Colonic mucosa (tissue), 4 donors: ENCODE measurements around the gene PIR. TPM values are rescaled to one million over a fixed set of nuclear protein-coding genes. Genes with fewer than 3 reads are reported as not detected.

Experiments
- DNase-seq: peaks from one replicate; pipeline ENCODE4 v3.0.0-alpha.2; 2020
- H3K27ac ChIP-seq: fragments of 200-600 bp; one replicate; pipeline ENCODE4 v1.8.0; 2021
- H3K27me3 ChIP-seq: fragments of 200-600 bp; one replicate; pipeline ENCODE4 v1.8.0; 2021
- H3K36me3 ChIP-seq: fragments of 200-600 bp; one replicate; pipeline ENCODE4 v1.8.0; 2021
- H3K4me1 ChIP-seq: fragments of 200-600 bp; one replicate; pipeline ENCODE4 v1.8.0; 2021; ENCODE audit warnings: mild to moderate bottlenecking
- H3K4me3 ChIP-seq: fragments of 200-600 bp; one replicate; pipeline ENCODE4 v1.8.0; 2021
- H3K9ac ChIP-seq, 2 donors: one replicate each; pipeline ENCODE4 v1.7.0; 2013; ENCODE audit warnings: control low read depth in 2 of 2, low read depth in 2 of 2, low read length in 2 of 2
- H3K9me3 ChIP-seq: fragments of 200-600 bp; one replicate; pipeline ENCODE4 v1.8.0; 2021
- intact Hi-C: fragments of 100-400 bp; cut with DNase I; formaldehyde crosslinking; loops from one replicate; pipeline ENCODE4 v1.14.1; 2022
- total RNA-seq, 2 donors: library from RNA; stranded (reverse); fragmentation: NEBNext Ultra II Directional in 1 of 2; extraction: Animal tissue kit (Norgen Biotek cat#: 25700) in 1 of 2; gene quantifications; one replicate each; pipeline ENCODE4 v1.2.1, GENCODE V29; 2021
- TF ChIP-seq, protein P1 (sequence below): fragments of 200-600 bp; IDR thresholded peaks from one replicate; pipeline ENCODE4 v1.8.0; 2022; ENCODE audit warnings: antibody characterized with exemption, mild to moderate bottlenecking
- donor health status: healthy.
- donor health status: DM: no; HTN: no; CAD: no.
- donor health status: DM: no; HTN: no; CAD: no.

Gene PIR
- total RNA-seq, 2 donors from 2014 or later, result 10.3 to 20.6 TPM

DNA sequence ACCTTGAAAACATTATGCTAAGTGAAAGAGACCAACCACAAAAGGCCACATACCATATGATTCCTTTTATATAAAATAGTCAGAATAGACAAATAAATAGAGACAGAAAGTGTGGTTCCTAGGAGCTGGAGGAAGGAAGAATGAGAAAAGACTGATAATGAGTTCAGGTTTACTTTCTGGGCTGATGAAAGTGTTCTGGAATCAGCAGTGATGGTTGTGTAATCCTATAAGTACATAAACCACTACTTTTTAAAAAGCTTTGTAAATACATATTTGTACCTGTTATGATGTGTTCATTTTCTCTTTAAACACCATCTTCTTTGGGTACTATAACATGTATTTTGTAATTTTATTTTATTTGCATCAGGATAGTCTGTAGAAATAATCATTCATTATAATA is 20.6 kb downstream of the PIR start:
- DNase-seq, result no peak
- H3K9ac ChIP-seq, result no peak overlapping the region
- no peaks in the 10 kb centered on the region for H3K4me1 ChIP-seq
- no peak overlapping the region for H3K4me3 ChIP-seq
- no peak overlapping the region for H3K27ac ChIP-seq
- H3K9me3 ChIP-seq, result no peaks in the 10 kb centered on the region
- no peaks in the 10 kb centered on the region for H3K27me3 ChIP-seq
- no peaks in the 10 kb centered on the region for H3K36me3 ChIP-seq
- TF ChIP-seq, protein P1, sequence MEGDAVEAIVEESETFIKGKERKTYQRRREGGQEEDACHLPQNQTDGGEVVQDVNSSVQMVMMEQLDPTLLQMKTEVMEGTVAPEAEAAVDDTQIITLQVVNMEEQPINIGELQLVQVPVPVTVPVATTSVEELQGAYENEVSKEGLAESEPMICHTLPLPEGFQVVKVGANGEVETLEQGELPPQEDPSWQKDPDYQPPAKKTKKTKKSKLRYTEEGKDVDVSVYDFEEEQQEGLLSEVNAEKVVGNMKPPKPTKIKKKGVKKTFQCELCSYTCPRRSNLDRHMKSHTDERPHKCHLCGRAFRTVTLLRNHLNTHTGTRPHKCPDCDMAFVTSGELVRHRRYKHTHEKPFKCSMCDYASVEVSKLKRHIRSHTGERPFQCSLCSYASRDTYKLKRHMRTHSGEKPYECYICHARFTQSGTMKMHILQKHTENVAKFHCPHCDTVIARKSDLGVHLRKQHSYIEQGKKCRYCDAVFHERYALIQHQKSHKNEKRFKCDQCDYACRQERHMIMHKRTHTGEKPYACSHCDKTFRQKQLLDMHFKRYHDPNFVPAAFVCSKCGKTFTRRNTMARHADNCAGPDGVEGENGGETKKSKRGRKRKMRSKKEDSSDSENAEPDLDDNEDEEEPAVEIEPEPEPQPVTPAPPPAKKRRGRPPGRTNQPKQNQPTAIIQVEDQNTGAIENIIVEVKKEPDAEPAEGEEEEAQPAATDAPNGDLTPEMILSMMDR, result no peak
- intact Hi-C loops, result no loop called here

DNA sequence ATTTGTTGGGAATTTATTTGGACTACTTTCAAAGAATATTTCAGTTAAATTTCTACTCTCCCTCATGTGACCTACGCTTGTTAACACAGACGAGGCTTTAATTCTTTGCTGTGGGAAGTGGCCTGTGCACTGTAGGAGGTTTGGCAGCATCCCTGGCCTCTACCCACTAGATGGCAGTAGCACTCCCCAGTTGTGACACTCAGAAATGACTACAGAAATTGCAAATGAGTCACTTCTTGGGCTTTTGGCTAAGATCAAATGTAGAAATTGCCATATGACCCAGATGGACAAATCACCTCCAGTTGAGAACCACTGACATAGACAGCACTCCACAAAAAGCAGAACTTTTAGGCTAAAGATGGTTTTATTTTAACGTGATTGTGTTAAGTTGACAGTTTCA is 22.1 kb downstream of the PIR start:
- H3K27me3 ChIP-seq, result no peaks in the 10 kb centered on the region
- no peak overlapping the region for H3K9ac ChIP-seq
- TF ChIP-seq, protein P1, result peak; percentile 82
- H3K4me1 ChIP-seq, result no peaks in the 10 kb centered on the region
- no peak overlapping the region for H3K27ac ChIP-seq
- no peak overlapping the region for H3K4me3 ChIP-seq
- no peaks in the 10 kb centered on the region for H3K36me3 ChIP-seq
- intact Hi-C loops, result no loop called here
- DNase-seq, result peak; percentile 69
- H3K9me3 ChIP-seq, result no peaks in the 10 kb centered on the region

DNA sequence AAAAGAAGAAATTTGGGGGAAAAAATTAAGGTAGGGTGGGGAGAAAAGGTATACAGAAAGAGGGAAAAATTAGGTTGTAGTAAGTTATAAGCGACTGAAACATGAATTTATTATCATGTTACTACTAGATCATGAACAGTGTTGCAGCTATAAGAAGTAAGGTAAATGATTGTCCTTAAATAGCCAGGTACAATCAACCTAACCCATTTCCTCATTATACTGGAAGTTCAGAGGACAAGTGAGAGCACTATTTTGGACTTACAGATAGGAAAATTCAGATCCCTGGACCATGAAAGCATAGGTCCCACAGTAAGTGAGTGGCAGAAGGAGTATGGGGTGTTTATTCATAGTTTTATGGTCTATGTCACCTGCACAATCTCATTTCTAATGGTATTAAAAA is 23.5 kb downstream of the PIR start:
- H3K27me3 ChIP-seq, result no peaks in the 10 kb centered on the region
- no peak overlapping the region for H3K9ac ChIP-seq
- no peak overlapping the region for H3K27ac ChIP-seq
- H3K4me1 ChIP-seq, result no peaks in the 10 kb centered on the region
- H3K36me3 ChIP-seq, result no peaks in the 10 kb centered on the region
- H3K4me3 ChIP-seq, result no peak overlapping the region
- TF ChIP-seq, protein P1, result no peak
- H3K9me3 ChIP-seq, result no peaks in the 10 kb centered on the region
- DNase-seq, result no peak
- intact Hi-C loops, result no loop called here

DNA sequence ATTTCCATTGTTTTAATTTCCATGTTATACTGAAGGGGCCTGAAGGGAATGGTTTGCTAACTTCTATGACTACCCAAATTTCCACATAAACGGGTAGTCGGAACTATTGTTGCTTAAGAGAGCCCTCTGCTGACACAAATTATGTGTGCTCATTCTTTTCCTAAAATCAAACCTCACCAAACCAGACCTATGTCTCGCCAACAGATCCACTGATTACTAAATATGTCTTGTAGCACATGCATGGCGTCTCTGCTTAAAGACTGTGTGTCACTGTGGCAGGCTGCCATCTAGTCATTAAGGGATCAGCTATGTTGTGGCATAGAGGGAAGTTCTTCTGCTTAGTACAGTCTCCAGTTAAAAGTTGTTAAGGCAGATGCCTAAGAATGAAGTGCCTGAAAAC is 25.1 kb downstream of the PIR start:
- no peak overlapping the region for H3K27ac ChIP-seq
- H3K36me3 ChIP-seq, result no peaks in the 10 kb centered on the region
- no peak overlapping the region for H3K4me3 ChIP-seq
- TF ChIP-seq, protein P1, result no peak
- intact Hi-C loops, result no loop called here
- H3K4me1 ChIP-seq, result no peaks in the 10 kb centered on the region
- H3K27me3 ChIP-seq, result no peaks in the 10 kb centered on the region
- H3K9ac ChIP-seq, result no peak overlapping the region
- DNase-seq, result no peak
- no peaks in the 10 kb centered on the region for H3K9me3 ChIP-seq

DNA sequence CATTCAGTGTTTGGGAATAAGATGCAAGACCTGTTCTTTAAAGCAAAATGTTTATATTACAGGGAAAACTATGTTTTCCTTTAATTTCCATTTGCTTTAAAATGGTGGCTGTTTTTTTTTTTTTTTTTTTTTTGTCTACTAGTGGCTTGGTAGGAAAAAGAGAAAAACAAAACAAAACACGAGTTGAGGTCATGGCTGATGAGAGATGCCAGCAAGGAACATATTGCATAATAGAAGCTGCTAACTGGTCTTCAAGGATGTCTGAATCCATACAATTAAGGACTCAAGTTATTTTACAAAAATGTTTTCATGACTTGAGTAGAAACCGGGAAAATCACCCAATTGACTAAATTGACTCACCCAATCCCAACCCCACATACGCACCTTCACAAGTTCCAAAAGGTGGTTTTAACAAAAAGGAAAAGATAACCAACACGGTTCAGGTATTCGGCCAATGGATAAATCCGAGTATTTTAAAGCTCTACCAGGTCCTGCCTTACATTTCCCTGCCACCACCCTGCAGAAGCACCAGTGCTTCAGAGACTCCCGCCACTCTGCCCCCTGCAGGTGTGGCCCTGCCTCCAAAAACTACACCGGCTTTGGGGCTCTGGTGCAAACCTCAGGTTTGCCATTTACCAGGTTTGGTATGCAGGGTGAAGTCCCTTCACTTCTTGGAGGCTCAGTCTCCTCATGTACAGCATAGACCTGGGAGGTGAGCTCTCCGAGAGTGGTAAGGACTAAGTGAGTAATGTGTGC is 27.1 kb downstream of the PIR start:
- Histone ChIP-seq H3K27me3 (no peaks in the 10 kb centered on the region), H3K4me1 (no peaks in the 10 kb centered on the region), H3K36me3 (no peaks in the 10 kb centered on the region), H3K9me3 (no peaks in the 10 kb centered on the region), H3K9ac (no peak overlapping the region), H3K27ac (no peak overlapping the region), H3K4me3 (no peak overlapping the region)
- TF ChIP-seq, protein P1, result no peak
- intact Hi-C loops, result no loop called here
- no peak for DNase-seq
